Activated CD8-positive, alpha-beta memory T cell treated with anti-CD3 and anti-CD28 coated beads, Interleukin-2, amount 50 U/mL, for 4 hours (primary cell): ENCODE measurements around the gene XRCC3.
"Not testable (repeated sequence)": the region's sequence is repeated elsewhere in the genome, so short reads cannot be mapped to it uniquely, and the experiment has no call there.

Source experiments
- DNase-seq: peaks from one replicate; pipeline ENCODE4 v3.0.0-alpha.2; 2020

Gene XRCC3

GRCh38 chr14:103692159-103692558 is 23.1 kb downstream of the XRCC3 start:
- DNase-seq: no peak

- not testable (repeated sequence) for DNase-seq
Observed at GRCh38 chr14:103691655-103692054, 23.6 kb downstream of the XRCC3 start.

GRCh38 chr14:103690332-103690731 is 24.9 kb downstream of the XRCC3 start:
- no peak for DNase-seq

DNA sequence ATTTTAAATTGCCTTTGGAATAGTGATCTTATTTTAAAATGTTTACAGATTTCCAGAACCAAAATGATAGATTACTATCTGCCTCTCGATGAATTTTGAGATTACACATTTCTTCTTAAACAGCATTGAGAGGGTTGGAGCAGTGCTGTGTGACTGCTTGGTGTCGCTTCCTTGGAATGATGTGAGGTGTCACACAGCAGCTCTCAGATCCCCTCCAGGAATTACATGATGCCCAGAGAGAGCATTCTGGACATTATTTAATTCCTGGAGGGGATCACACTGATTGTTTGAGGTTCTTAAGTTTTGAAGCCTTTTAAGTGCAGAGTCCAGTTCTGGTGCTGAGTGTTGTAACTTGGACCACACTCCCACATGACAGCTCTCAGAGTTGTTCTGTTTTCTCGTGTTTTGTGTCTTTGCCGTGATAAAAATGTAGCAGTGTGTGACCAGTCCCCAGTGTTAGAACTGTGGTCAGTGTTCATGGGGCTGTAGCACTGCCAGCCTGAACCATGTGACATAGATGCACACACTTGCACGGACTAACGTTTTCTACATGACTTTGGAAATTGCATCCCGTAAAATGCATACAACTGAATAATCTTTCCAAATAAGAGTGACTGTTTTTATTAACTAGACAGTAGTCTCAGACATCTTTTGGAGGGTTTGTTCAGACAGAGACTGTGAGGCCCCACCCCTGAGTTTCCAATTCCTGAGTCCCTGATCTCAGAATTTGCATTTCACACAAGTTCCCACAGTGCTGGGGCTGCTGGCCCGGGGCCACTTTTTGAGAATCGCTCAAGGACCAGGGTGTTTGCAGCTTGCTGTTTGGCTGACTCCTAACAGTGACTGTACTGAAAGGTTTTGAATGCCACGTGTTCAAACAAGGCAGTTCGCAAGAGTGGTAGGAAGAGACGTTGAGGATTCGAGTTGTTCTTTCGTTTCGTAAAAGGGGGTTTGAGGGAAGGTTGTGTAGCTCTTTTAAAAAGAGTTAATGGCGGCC is 26.0 kb downstream of the XRCC3 start:
- DNase-seq: no peak

DNA sequence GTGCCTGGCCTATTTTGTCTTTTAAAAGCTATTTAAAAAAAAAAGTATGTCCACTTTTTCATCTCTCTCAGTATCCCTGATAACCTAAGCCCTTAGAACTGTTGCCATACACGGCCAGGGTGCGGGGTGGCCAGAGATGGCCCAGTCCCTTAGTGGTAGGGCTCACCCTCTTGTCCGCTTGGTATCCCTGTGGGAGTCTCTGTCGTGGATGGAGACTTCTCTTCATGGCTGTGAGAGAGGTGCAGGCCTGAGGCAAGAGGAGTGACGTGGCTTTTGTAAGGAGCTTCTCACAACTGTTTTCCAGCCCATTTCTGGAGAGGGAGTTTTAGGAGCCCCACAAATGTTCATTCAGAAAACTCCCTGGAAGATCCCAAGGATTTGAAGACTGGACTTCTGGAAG is 26.8 kb downstream of the XRCC3 start:
- DNase-seq: no peak

DNA sequence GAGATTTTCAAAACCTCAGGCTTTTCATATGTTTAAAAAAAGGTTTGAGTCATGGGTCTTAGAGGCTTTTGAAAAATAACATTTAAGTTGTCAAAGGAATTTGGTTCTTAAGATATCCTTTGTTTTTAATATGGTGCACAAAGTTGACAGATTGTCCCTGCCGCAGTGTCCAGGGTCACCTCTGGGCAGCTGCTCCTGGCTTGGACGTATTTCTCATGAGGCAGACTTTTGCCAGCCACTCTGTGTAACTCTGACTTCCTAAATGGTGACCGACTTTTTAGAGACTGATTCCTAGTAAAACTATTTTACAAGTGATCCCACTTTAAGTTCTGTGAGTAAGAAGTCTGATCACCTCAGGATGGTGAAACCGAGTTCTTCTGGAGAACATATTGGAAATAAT is 27.5 kb downstream of the XRCC3 start:
- DNase-seq: no peak

DNA sequence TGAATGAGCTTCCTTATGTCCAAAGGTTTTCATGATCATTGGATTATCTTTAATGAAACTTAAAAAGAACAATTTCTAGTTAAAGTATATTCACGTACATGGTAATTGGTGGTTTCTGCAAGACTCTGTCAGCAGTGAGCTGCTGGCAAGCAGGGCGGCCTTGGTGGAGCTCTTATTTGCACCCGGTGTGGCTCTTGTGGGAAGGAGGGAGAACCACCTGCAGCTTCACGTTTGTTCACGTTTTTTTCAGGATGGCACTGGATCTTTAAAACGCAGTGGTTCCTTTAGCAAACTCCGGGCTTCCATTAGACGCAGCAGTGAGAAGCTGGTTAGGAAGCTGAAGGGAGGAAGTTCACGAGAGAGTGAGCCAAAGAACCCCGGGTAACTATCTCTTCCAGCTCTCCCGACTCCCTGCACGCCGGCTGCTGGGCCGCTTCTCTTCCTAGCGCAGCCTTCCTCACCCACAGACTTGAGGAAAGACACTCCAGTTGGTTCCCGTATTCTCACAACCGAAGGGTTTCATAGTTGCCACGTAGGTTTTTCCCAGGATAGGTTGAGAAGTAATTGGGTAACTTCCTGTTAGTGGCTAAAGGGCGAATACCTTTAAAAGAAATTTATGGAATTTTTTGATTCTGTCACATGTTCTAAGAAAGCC is 28.3 kb downstream of the XRCC3 start:
- DNase-seq: no peak

- DNase-seq: no peak
Observed at GRCh38 chr14:103685276-103686211, 29.7 kb downstream of the XRCC3 start.

DNA sequence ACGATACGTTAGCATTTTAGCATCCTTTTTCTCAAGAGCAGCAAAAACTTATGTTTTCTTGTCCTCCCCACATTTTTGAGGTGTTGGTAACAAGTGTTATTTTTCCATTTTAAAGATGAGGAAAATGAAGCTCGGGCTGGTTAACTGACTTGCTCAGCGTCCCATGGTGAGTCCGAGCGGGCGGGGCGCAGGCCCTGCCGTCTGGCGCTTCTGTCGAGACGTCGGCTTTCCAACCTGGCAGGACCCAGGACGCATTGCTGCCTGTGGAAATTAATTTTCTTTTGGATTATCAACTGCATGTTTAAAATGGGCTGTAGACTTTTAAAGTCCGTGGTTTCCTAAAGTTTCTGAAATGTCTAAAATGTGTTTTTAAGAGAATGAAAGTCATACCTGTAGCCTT is 30.4 kb downstream of the XRCC3 start:
- no peak for DNase-seq

GRCh38 chr14:103684471-103684870 is 30.8 kb downstream of the XRCC3 start:
- no peak for DNase-seq

DNA sequence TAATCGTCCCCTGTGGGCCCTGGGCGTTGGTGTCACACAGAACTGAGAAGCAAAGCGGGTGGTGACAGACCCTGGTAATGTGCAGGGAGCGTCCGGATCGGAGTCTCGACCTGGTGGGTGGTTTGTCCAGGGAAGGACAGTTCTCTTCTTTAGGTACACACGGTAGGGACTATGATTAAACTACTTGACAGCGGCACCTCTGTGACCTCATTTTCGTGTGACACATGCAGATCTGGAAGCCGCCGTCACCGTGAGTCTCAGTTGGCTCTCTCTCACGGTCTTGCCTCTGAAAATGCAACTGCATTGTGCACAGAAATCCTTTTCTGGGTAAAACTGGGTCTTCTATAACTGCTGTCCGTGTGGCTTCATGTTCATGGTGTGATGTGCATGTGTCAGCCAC is 32.1 kb downstream of the XRCC3 start:
- DNase-seq: no peak

GRCh38 chr14:103680491-103681231 is 34.6 kb downstream of the XRCC3 start:
- DNase-seq: no peak

- peak; percentile 45 for DNase-seq
Observed at GRCh38 chr14:103679351-103679750, 35.9 kb downstream of the XRCC3 start.

GRCh38 chr14:103676881-103677675 is 38.2 kb downstream of the XRCC3 start:
- DNase-seq: no peak

DNA sequence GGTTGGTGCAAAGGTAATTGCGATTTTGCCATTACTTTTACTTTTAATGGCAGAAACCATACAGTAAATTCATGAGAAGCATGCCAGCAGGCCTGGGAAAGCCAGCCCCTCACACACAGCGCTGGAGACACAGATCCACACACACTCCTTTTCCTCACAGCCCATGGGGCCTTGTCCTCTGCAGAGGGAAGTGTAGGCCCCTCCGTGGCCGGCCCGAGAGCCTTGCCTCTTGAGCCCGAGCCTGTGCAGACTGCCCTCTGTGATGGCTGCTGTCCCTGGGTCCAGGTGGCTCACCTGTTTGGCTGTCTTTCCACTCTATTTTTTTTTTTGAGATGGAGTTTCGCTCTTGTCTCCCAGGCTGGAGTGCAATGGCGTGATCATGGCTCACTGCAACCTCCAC is 39.3 kb downstream of the XRCC3 start:
- DNase-seq: no peak

DNA sequence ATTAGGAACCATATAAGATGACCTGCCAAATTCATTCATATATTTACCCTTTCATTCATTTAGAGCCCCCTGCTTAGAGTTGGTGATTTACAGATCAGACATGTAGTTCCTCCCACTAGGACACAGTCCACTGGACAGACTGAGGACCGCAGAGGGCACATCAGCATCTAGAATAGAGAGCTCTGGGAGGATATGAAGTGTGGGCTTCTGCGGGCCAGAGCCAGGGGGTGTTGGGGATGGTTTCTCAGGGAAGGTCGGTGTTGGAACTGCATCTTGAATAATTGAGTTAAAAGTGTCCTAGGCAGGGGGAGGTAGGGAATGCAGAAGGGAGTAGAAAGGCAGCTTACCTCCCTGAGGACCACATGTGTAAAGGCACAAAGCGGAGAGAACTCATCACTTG is 43.3 kb downstream of the XRCC3 start:
- no peak for DNase-seq

GRCh38 chr14:103669370-103669769 is 45.9 kb downstream of the XRCC3 start:
- DNase-seq: no peak

GRCh38 chr14:103668117-103668516 is 47.1 kb downstream of the XRCC3 start:
- no peak for DNase-seq

GRCh38 chr14:103667671-103668070 is 47.6 kb downstream of the XRCC3 start:
- no peak for DNase-seq

GRCh38 chr14:103663506-103663905 is 51.7 kb downstream of the XRCC3 start:
- no peak for DNase-seq

DNA sequence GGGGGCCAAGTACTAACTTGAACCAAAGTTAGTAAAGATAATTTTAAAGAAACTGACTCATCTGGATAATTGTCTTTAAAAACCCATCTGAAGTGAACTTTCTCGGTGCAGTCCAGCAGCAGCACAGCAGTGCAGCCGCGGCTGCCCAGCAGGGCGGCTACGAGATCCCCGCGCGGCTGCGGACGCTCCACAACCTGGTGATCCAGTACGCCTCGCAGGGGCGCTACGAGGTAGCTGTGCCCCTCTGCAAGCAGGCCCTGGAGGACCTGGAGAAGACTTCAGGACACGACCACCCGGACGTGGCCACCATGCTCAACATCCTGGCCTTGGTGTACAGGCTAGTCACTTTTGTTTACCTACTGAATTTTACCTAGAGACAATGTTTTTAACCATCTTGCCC is 52.7 kb downstream of the XRCC3 start:
- no peak for DNase-seq
